H4 (cell line): ENCODE measurements around the gene MTARC1. TPM values are rescaled to one million over a fixed set of nuclear protein-coding genes. Genes with fewer than 3 reads are reported as not detected.

ENCODE experiments used
- DNase-seq: peaks from one replicate; pipeline ENCODE4 v3.0.0-alpha.2; 2015; ENCODE audit warnings: low spot score
- total RNA-seq: library from RNA; depleted of rRNA; stranded (reverse); fragments of >200 nt; shearing (Covaris generic); gene quantifications from 2 replicates; pipeline ENCODE4 v1.2.3, GENCODE V29; 2014

MTARC1 gene
- total RNA-seq, 1 experiment from 2014 or later = 0.08 TPM

- DNase-seq = no peak
These were observed 19.7 kb downstream of the MTARC1 start for GRCh38 chr1:220806408-220806807.

- no peak for DNase-seq
These were observed 21.0 kb downstream of the MTARC1 start for GRCh38 chr1:220807726-220808125.

- DNase-seq = peak; percentile 74
These were observed 21.9 kb downstream of the MTARC1 start for GRCh38 chr1:220808345-220809186.

- peak; percentile 61 for DNase-seq
These were observed 22.5 kb downstream of the MTARC1 start for GRCh38 chr1:220809187-220809550.

GRCh38 chr1:220809704-220810103 lies 23.0 kb downstream of the MTARC1 start:
- no peak for DNase-seq

GRCh38 chr1:220810179-220810653 lies 23.5 kb downstream of the MTARC1 start:
- peak; percentile 78 for DNase-seq

- peak; percentile 27 for DNase-seq
These were observed 24.2 kb downstream of the MTARC1 start for GRCh38 chr1:220810963-220811362.

- no peak for DNase-seq
These were observed 25.0 kb downstream of the MTARC1 start for GRCh38 chr1:220811695-220812094.

- no peak for DNase-seq
These were observed 25.6 kb downstream of the MTARC1 start for GRCh38 chr1:220812308-220812707.

GRCh38 chr1:220813013-220813412 lies 26.3 kb downstream of the MTARC1 start:
- peak; percentile 72 for DNase-seq

- no peak for DNase-seq
These were observed 28.7 kb downstream of the MTARC1 start for GRCh38 chr1:220815409-220815808.

- no peak for DNase-seq
These were observed 31.2 kb downstream of the MTARC1 start for GRCh38 chr1:220817907-220818306.

- DNase-seq = peak; percentile 74
These were observed 31.9 kb downstream of the MTARC1 start for GRCh38 chr1:220818421-220819173.

- DNase-seq = no peak
These were observed 32.8 kb downstream of the MTARC1 start for GRCh38 chr1:220819467-220820026.

GRCh38 chr1:220824031-220824989 lies 37.6 kb downstream of the MTARC1 start:
- no peak for DNase-seq

- DNase-seq = no peak
These were observed 39.3 kb downstream of the MTARC1 start for GRCh38 chr1:220825819-220826551.

GRCh38 chr1:220826729-220827128 lies 40.0 kb downstream of the MTARC1 start:
- DNase-seq = no peak

GRCh38 chr1:220827445-220828178 lies 40.9 kb downstream of the MTARC1 start:
- no peak for DNase-seq

GRCh38 chr1:220828179-220828490 lies 41.4 kb downstream of the MTARC1 start:
- DNase-seq = no peak

- no peak for DNase-seq
These were observed 42.4 kb downstream of the MTARC1 start for GRCh38 chr1:220828950-220829586.
